Mesodermal cell (in vitro differentiated cells): ENCODE results near the gene ZFP30. TPM values are rescaled to one million over a fixed set of nuclear protein-coding genes. Genes with fewer than 3 reads are reported as not detected.
"Not testable (repeated sequence)": the region's sequence is repeated elsewhere in the genome, so short reads cannot be mapped to it uniquely, and the experiment has no call there.

Experiments used
- H3K27ac ChIP-seq: 2 replicates; pipeline ENCODE4 v1.7.0; 2013; ENCODE audit warnings: mild to moderate bottlenecking, low read depth, low read length, moderate library complexity; ENCODE audit not compliant: severe bottlenecking
- H3K36me3 ChIP-seq: 2 replicates; pipeline ENCODE4 v1.7.1; 2013; ENCODE audit warnings: mild to moderate bottlenecking, low read length, moderate library complexity; ENCODE audit not compliant: control insufficient read depth, insufficient read depth
- H3K4me1 ChIP-seq: one replicate; pipeline ENCODE4 v1.7.1; 2013; ENCODE audit warnings: mild to moderate bottlenecking, low read length; ENCODE audit not compliant: insufficient read depth, control insufficient read depth, poor library complexity, severe bottlenecking
- H3K4me3 ChIP-seq: 2 replicates; pipeline ENCODE4 v1.7.0; 2013; ENCODE audit warnings: low read length, control low read depth, mild to moderate bottlenecking; ENCODE audit not compliant: insufficient read depth, poor library complexity, severe bottlenecking; ENCODE audit errors: extremely low read depth
- H3K9me3 ChIP-seq: 2 replicates; pipeline ENCODE4 v1.7.1; 2013; ENCODE audit warnings: mild to moderate bottlenecking, low read length, moderate library complexity; ENCODE audit not compliant: control insufficient read depth
- WGBS, 2 experiments: methylation state at CpG; one replicate each; pipeline ENCODE4 v1.1.5; 2013; ENCODE audit warnings: missing lambda C conversion rate in 2 of 2; ENCODE audit not compliant: insufficient coverage in 2 of 2; 5-methylcytosine and 5-hydroxymethylcytosine counted together
- polyA plus RNA-seq, 2 experiments: library from polyadenylated mRNA; stranded (reverse); fragments of 50-300 nt; gene quantifications; one replicate each; pipeline ENCODE4 v1.2.3, GENCODE V29; 2013

ZFP30 gene
- polyA plus RNA-seq (2013, experiment 1 of 2) = 9.4 TPM
- polyA plus RNA-seq (2013, experiment 2 of 2) = 10.1 TPM

DNA sequence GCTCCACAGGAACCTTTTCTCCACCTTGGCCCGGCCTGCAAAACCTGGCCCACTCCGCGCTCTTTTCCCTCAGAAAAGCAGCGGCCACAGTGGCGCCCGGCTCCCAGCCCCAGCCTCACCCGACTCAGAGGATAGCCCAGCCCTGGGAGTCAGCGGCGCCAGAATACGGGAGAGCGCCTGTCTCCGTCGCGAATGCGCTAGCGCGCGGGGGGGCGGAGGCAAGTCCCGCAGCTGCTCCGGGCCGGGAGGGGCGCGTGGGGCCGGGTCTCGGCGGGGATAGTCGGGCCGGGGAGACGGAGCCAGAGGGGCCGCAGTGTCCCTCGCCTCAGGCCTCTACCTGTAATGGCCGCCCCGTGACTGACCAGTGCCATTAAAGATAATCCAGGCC lies at the start of gene ZFP30:
TSS of gene ZFP30 (minus strand) at position 165 of the 388 bp plus-strand sequence. CDS start 7,643 bp downstream, outside the sequence.
- peaks cover 14% of the 10 kb centered on the region for H3K9me3 ChIP-seq
- peak within 1 kb of the TSS; percentile 82 for H3K27ac ChIP-seq
- 0 to 1% methylated on average over 22 to 25 of the region's 34 CpGs for WGBS, 2 experiments
- no peaks in the 10 kb centered on the region for H3K4me1 ChIP-seq
- peaks cover 10% of the 10 kb centered on the region for H3K36me3 ChIP-seq
- peak within 1 kb of the TSS; percentile 83 for H3K4me3 ChIP-seq

DNA sequence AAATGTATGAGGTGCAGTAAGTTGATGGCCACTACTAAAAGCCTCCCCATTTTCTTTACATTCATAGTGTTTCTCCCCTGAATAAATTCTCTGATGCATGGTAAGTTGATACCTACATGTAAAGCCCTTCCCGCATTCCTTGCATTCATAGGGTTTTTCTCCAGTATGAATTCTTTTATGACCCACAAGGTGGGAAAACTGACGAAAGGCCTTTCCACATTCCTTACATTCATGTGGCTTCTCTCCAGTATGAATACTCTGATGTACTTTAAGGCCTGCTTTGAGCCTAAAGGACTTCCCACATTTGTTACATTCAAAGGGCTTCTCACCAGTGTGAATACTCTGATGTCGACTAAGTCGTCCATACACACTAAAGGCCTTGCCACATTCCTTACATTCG lies 43.8 kb upstream of the ZFP30 start:
- H3K4me1 ChIP-seq = no peaks in the 10 kb centered on the region
- H3K27ac ChIP-seq = peak overlapping the region; percentile 52
- H3K36me3 ChIP-seq = peaks cover 53% of the 10 kb centered on the region
- peaks cover 26% of the 10 kb centered on the region for H3K9me3 ChIP-seq
- WGBS, 2 experiments = 83 to 90% methylated on average over 3 to 5 of the region's 5 CpGs
- H3K4me3 ChIP-seq = no peak overlapping the region

DNA sequence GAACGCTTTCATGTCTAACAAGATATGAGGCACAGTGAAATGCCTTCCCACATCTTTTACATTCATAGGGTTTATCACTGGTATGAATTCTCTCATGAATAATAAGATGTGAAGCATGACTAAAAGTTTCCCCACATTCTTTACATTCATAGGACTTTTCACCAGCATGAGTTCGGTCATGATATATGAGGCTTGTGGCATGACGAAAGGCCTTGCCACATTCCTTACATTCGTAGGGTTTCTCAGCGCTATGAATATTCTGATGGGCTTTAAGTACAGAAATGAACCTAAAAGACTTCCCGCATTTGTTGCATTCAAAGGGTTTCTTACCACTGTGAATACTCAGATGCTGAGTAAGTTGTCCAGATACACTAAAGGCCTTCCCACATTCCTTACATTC lies 43.0 kb upstream of the ZFP30 start:
- H3K9me3 ChIP-seq = peaks cover 29% of the 10 kb centered on the region
- 91 to 100% methylated on average over 4 to 5 of the region's 6 CpGs for WGBS, 2 experiments
- H3K27ac ChIP-seq = peak overlapping the region; percentile 52
- H3K4me1 ChIP-seq = no peaks in the 10 kb centered on the region
- no peak overlapping the region for H3K4me3 ChIP-seq
- peaks cover 48% of the 10 kb centered on the region for H3K36me3 ChIP-seq

DNA sequence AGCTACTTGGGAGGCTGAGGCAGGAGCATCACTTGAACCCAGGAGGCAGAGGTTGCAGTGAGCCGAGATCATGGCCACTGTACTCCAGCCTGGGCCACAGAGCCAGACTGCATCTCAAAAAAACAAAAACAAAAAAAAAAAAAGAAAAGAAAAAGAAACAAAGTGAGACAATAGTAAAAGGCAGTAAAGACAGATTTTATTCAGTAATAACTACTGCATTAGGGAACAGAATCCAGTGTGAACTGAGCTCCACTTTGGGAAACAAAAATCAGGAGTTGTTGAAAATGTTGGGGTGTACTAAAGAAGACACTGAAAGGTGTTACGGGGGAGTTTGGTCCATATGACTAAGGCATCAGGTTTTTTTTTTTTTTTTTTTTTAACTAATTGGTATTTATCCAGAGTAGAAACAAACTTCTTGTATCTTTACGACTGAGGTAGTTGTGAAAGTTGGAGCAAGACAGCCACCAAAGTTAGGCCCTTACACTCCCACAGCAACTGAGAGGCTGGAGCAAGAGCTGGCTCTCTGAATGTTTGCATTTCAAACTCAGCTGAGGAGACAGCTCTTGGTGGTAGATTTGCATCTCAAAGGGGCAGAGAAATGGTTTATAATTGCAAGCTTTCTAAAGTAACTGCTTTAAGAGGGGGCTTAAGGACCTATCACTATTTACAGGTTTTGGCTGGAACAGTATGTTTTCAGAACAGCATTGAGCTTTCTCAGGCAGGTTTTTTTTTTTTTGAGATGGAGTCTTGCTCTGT lies 40.1 kb upstream of the ZFP30 start:
- Histone ChIP-seq H3K9me3 (peaks cover 28% of the 10 kb centered on the region), H3K36me3 (peaks cover 37% of the 10 kb centered on the region), H3K4me3 (no peak overlapping the region), H3K27ac (no peak overlapping the region), H3K4me1 (no peaks in the 10 kb centered on the region)
- no CpG with 5 or more reads among the region's 3 CpGs for WGBS, 2 experiments

DNA sequence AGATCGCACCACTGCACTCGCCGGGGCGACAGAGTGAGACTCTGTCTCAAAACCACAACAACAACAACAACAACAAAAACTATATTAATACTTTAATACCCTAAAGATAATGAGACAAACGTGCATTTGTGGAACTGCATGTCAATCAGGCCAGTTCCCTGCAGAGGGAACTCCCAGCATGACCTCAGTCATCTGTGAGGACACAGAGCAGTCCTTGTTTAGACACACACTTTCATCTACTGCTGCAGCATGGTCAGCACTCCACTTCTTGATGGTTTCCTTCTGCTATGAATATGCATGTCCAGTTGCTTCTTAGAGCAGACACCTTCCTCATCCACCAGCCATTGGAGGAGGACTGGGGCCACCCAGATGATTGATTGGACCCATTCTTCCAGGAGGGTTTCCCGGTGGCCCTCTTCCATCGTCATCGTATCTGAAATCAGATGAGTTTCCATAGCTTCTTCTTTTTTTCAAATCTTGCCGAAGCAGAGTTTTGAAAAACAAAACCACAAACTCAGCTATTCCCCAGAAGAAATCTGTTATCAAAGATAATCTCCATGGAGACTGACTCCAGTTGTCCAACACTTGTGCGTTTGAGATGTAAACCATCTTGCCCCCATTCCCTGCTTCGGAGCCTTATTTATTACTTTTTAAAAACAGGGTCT lies 37.8 kb upstream of the ZFP30 start:
- H3K4me1 ChIP-seq = no peaks in the 10 kb centered on the region
- peaks cover 15% of the 10 kb centered on the region for H3K36me3 ChIP-seq
- H3K4me3 ChIP-seq = no peak overlapping the region
- WGBS, 2 experiments = 82% methylated on average over 7 to 9 of the region's 11 CpGs
- peaks cover 10% of the 10 kb centered on the region for H3K9me3 ChIP-seq
- no peak overlapping the region for H3K27ac ChIP-seq

DNA sequence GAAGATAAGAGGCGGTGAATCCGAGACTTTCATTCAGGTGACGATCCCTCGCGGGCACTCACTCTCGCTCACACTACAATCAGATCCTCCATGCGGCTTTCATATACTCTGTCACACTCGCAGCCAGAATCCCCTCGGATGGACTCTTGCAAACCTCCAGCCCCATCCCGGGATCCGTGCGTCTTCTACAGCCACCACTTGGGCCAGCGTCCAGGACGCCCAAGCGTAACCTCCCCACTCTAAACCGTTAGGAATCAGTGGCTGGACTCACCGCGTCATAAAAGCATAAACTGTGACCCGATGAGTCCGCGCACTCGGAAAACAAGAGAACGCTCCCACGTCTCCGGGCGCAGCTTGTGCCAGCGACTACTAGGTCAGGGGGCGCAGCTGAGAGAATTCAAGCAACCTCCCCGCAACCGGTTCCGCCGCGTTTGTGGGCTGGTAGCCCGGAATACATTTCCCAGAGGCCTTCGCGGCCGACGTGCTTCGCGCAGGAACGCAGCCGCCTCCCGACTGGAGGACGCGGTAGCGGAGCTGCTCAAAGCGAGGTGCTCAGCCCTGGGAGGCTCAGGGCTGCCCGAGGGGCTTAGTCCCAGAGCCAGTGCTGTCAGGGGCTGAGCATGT lies 36.7 kb upstream of the ZFP30 start:
- no peaks in the 10 kb centered on the region for H3K4me1 ChIP-seq
- H3K9me3 ChIP-seq = peaks cover 8% of the 10 kb centered on the region
- peak overlapping the region; percentile 71 for H3K27ac ChIP-seq
- H3K36me3 ChIP-seq = peaks cover 7% of the 10 kb centered on the region
- peak overlapping the region; percentile 47 for H3K4me3 ChIP-seq
- WGBS, 2 experiments = 3 to 15% methylated on average over 43 to 46 of the region's 48 CpGs

DNA sequence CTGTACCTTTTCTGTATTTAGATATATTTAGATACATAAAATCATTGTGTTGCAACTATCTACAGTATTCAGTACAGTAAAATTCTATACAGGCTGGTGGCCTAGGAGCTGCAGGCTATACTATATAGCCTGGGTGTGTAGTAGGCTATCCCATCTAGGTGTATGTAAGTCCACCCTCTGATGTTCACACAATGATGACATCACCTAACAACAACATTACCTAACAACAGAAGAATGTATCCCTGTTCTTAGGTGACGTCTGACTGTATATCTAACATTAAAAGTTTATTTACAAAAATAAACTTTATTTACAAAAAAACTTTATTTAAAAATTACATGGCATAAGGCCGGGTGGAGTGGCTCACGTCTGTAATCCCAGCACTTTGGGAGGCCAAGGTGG lies 28.3 kb upstream of the ZFP30 start:
- WGBS, 2 experiments = 82 to 93% methylated on average over 2 of the region's 3 CpGs
- Histone ChIP-seq H3K27ac (no peak overlapping the region), H3K9me3 (peaks cover 12% of the 10 kb centered on the region), H3K4me1 (no peaks in the 10 kb centered on the region), H3K36me3 (no peaks in the 10 kb centered on the region), H3K4me3 (no peak overlapping the region)

DNA sequence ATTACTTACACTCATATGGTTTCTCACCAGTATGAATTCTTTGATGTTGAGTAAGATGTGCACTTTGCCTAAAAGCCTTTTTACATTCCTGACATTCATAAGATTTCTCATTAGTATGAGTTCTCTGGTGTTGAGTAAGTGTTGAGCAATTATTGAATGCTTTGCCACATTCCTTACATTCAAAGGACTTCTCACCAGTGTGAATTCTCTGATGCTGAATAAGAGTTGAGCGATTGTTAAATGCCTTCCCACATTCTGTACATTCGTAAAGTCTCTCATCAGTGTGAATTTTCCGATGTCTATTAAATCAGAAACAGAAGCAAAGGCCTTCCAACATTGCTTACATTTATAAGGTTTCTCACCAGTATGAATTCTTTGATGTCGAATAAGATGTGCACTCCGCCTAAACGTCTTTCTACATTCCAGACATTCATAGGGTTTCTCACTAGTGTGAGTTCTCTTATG lies 14.2 kb upstream of the ZFP30 start:
- Histone ChIP-seq H3K9me3 (peaks cover 43% of the 10 kb centered on the region), H3K4me1 (no peaks in the 10 kb centered on the region), H3K27ac (no peak overlapping the region), H3K4me3 (no peak overlapping the region), H3K36me3 (no peaks in the 10 kb centered on the region)
- 91% methylated on average over 3 of the region's 6 CpGs; no CpG with 5 or more reads in 1 of the 2 experiments for WGBS, 2 experiments

DNA sequence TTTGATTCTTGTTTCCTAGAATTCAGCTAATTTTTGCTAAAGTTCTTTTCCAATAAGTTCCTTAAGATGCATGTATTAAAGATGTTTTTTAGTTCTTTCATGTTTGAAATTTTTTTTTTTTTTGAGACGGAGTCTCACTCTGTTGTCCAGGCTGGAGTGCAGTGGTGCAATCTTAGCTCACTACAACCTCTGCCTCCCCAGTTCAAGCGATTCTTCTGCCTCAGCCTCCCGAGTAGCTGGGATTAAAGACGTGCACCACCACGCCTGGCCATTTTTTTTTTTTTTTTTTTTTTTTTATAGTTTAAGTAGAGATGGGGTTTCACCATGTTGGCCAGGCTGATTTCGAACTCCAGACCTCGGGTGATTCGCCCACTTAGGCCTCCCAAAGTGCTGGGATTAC lies 1.9 kb upstream of the ZFP30 start:
- H3K27ac ChIP-seq, H3K4me3 ChIP-seq: not testable (repeated sequence)
- 88 to 92% methylated on average over 3 to 4 of the region's 8 CpGs for WGBS, 2 experiments

DNA sequence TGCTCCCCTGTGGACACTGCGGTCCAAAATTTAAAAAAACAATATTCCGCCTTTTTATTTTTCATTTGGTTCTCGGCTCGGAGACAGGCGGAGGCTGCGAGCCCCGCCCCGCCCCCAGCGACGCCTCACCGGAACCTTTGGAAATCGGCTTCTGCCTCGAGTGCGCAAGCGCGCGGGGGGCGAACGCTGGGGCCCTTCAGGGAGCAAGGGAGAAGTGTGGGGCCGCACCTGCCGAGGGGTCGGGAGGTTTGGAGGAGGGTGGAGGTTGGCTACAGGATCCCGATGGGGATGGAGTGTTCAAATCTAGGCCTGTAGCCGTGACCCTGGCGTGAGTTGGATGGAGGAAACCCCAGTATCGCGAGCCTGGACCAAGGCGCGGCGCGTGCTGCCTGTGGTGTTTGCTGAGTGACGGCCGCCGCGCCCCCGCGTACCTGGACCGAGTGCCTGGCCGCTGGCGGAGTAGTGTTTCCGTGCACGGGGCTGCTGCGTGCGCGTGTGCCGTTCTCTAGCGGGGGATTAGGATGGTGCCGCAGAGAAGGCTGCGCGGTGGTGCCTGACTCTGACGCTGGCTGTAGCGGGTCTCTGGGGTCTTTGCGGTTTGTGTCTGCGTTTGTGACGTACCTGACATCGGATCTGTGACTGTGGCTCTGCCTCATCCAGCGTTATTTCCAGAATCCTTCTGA lies 565 bp upstream of the ZFP30 start:
- H3K4me3 ChIP-seq = peak overlapping the region; percentile 83
- peaks cover 18% of the 10 kb centered on the region for H3K9me3 ChIP-seq
- peak overlapping the region; percentile 82 for H3K27ac ChIP-seq
- WGBS, 2 experiments = 0 to 1% methylated on average over 55 of the region's 57 CpGs
- H3K4me1 ChIP-seq = no peaks in the 10 kb centered on the region
- H3K36me3 ChIP-seq = peaks cover 10% of the 10 kb centered on the region

More for the DNA sequence above, 1.9 kb upstream of the ZFP30 start:
- H3K9me3 ChIP-seq = peaks cover 21% of the 10 kb centered on the region
- not testable (repeated sequence) for H3K4me1 ChIP-seq, H3K36me3 ChIP-seq
